Fibroblast of lung (primary cell): Measurements from ENCODE around the gene CCDC7. TPM values are rescaled to one million over a fixed set of nuclear protein-coding genes. Genes with fewer than 3 reads are reported as not detected.
A peak's percentile ranks its signal among the peaks of the same experiment; 100 is the strongest.

ENCODE experiments used
- DNase-seq, 2 donors: peaks; one replicate each; pipeline versions ENCODE4 v3.0.0 to v3.0.0-alpha.2; 2010; ENCODE audit warnings: low read depth in 2 of 2
- H2AFZ ChIP-seq: 2 replicates; pipeline ENCODE4 v1.5.1; 2012; ENCODE audit warnings: low read length, control low read depth, inconsistent platforms
- H3K27ac ChIP-seq: 2 replicates; pipeline ENCODE4 v1.5.1; 2011; ENCODE audit warnings: low read length, control low read depth; ENCODE audit not compliant: insufficient read depth
- H3K27me3 ChIP-seq: 2 replicates; pipeline ENCODE4 v1.5.1; 2011; ENCODE audit warnings: mild to moderate bottlenecking, low read length; ENCODE audit not compliant: control insufficient read depth, insufficient read depth
- H3K36me3 ChIP-seq: 2 replicates; pipeline ENCODE4 v1.5.1; 2011; ENCODE audit warnings: low read length; ENCODE audit not compliant: control insufficient read depth, insufficient read depth
- H3K4me1 ChIP-seq: 2 replicates; pipeline ENCODE4 v1.5.1; 2011; ENCODE audit warnings: low read length; ENCODE audit not compliant: control insufficient read depth, insufficient read depth; ENCODE audit errors: extremely low read depth
- H3K4me2 ChIP-seq: 2 replicates; pipeline ENCODE4 v1.5.1; 2011; ENCODE audit warnings: low read length, control low read depth; ENCODE audit not compliant: insufficient read depth; ENCODE audit errors: extremely low read depth
- H3K4me3 ChIP-seq, 4 experiments: fragments of 200-600 bp in 1 of 4; sonication (generic) in 1 of 4; replicated peaks in 1 of 4; 2 replicates each; pipeline ENCODE4 v1.5.1; 2011 to 2016; ENCODE audit warnings: low read length in 4 of 4, low read depth in 3 of 4, mild to moderate bottlenecking in 3 of 4, control low read depth in 2 of 4, inconsistent platforms in 1 of 4, mixed read lengths in 1 of 4; ENCODE audit not compliant: insufficient read depth in 1 of 4; ENCODE audit errors: control extremely low read depth in 1 of 4
- H3K79me2 ChIP-seq: 2 replicates; pipeline ENCODE4 v1.5.1; 2012; ENCODE audit warnings: mild to moderate bottlenecking, low read length, inconsistent platforms; ENCODE audit not compliant: control insufficient read depth, insufficient read depth
- H3K9ac ChIP-seq: 2 replicates; pipeline ENCODE4 v1.5.1; 2011; ENCODE audit warnings: mild to moderate bottlenecking, low read length, control low read depth; ENCODE audit not compliant: insufficient read depth
- H3K9me3 ChIP-seq: 2 replicates; pipeline ENCODE4 v1.5.1; 2012; ENCODE audit warnings: low read depth, low read length; ENCODE audit not compliant: control insufficient read depth, insufficient read depth
- H4K20me1 ChIP-seq: 2 replicates; pipeline ENCODE4 v1.5.1; 2011; ENCODE audit warnings: low read length; ENCODE audit not compliant: control insufficient read depth, insufficient read depth; ENCODE audit errors: extremely low read depth
- CTCF ChIP-seq, 2 donors: IDR thresholded peaks in 1 of 2; conservative IDR thresholded peaks in 1 of 2; 1 replicate in 1 of 2; 2 replicates in 1 of 2; pipeline ENCODE4 v1.5.1; 2011 to 2012; ENCODE audit warnings: low read length in 2 of 2, control low read depth in 1 of 2, inconsistent platforms in 1 of 2, low read depth in 1 of 2, mild to moderate bottlenecking in 1 of 2
- EZH2 ChIP-seq: IDR thresholded peaks from 2 replicates; pipeline ENCODE4 v1.5.1; 2012; ENCODE audit warnings: low read length, control low read depth, mild to moderate bottlenecking; ENCODE audit errors: missing control alignments
- polyA plus RNA-seq, 2 donors: library from polyadenylated mRNA; depleted of rRNA in 1 of 2; stranded (reverse) in 1 of 2; unstranded in 1 of 2; fragments of >200 nt; gene quantifications; 2 replicates each; pipeline ENCODE4 v1.2.1, GENCODE V29; 2011 to 2012; ENCODE audit warnings: missing spikeins in 1 of 2
- total RNA-seq: library from RNA; depleted of rRNA; stranded (reverse); fragments of >200 nt; gene quantifications from 2 replicates; pipeline ENCODE4 v1.2.1, GENCODE V29; 2014

Gene CCDC7
- total and polyA plus RNA-seq, 2 donors (not counting 1 experiment from before 2014, with no cell fraction given) = 1.0 to 19.5 TPM

- Histone ChIP-seq H3K9ac (no peak overlapping the region), H4K20me1 (no peaks in the 10 kb centered on the region), H3K36me3 (no peaks in the 10 kb centered on the region), H3K79me2 (no peaks in the 10 kb centered on the region), H3K4me1 (no peaks in the 10 kb centered on the region), H2AFZ (no peak overlapping the region), H3K27me3 (peaks cover 3% of the 10 kb centered on the region), H3K27ac (no peak overlapping the region), H3K9me3 (no peaks in the 10 kb centered on the region), H3K4me2 (no peak overlapping the region), H3K4me3 (no peak overlapping the region)
- TF ChIP-seq EZH2 = no peak
- TF ChIP-seq CTCF (conservative IDR thresholded peaks at IDR 0.05 in 1 of 2, IDR thresholded peaks at IDR 0.05 in 1 of 2; ENCODE audit: low read depth in 1 of 2, low read length in 2 of 2) = no peak
- DNase-seq = no peak
Measured at GRCh38 chr10:32437334-32437733, 8.6 kb upstream of the CCDC7 start.

- Histone ChIP-seq H2AFZ (no peak overlapping the region), H3K27me3 (no peaks in the 10 kb centered on the region), H3K9me3 (no peaks in the 10 kb centered on the region), H3K27ac (no peak overlapping the region), H3K9ac (no peak overlapping the region), H3K79me2 (no peaks in the 10 kb centered on the region), H4K20me1 (no peaks in the 10 kb centered on the region), H3K4me3 (peak overlapping the region in 3 of 4 experiments; percentile 70 to 97 (median 92)), H3K4me1 (no peaks in the 10 kb centered on the region), H3K4me2 (peak overlapping the region; percentile 96), H3K36me3 (no peaks in the 10 kb centered on the region)
- no peak for TF ChIP-seq EZH2
- peak in 1 of 2 donors; percentile 5 for DNase-seq
Measured at GRCh38 chr10:32445036-32445435, 904 bp upstream of the CCDC7 start.

GRCh38 chr10:32446536-32447406 lies 831 bp downstream of the CCDC7 start:
- TF ChIP-seq CTCF (conservative IDR thresholded peaks at IDR 0.05 in 1 of 2, IDR thresholded peaks at IDR 0.05 in 1 of 2; ENCODE audit: low read depth in 1 of 2, low read length in 2 of 2) (no peak), EZH2 (no peak)
- Histone ChIP-seq H3K79me2 (no peaks in the 10 kb centered on the region), H3K27me3 (no peaks in the 10 kb centered on the region), H3K27ac (peak overlapping the region; percentile 99), H3K36me3 (no peaks in the 10 kb centered on the region), H3K4me2 (peak overlapping the region; percentile 87), H3K9me3 (no peaks in the 10 kb centered on the region), H3K4me1 (no peaks in the 10 kb centered on the region), H3K9ac (peak overlapping the region; percentile 90), H2AFZ (peak overlapping the region; percentile 90), H3K4me3 (peak overlapping the region; percentile 70 to 97 (median 92)), H4K20me1 (no peaks in the 10 kb centered on the region)
- DNase-seq = peak; percentile 45 to 54
